NCI-H2107 (cell line): ENCODE measurements around the gene MAVS.

Experiments
- DNase-seq: peaks from one replicate; lab custom pipeline; 2025; lab: John Stamatoyannopoulos, UW

The MAVS gene

GRCh38 chr20:3846740-3847428 lies at the start of gene MAVS:
Gene MAVS, plus strand, starts transcription at chr20:3846834. Its CDS starts 7,791 bp downstream, at chr20:3854625.
- DNase-seq = peak; percentile 23

GRCh38 chr20:3797226-3797545 lies 49.4 kb upstream of the MAVS start:
- no peak for DNase-seq

GRCh38 chr20:3797592-3798372 lies 48.9 kb upstream of the MAVS start:
- no peak for DNase-seq

- DNase-seq = no peak
Measured at GRCh38 chr20:3798373-3798768, 48.3 kb upstream of the MAVS start.

- DNase-seq = no peak
Measured at GRCh38 chr20:3798908-3799248, 47.8 kb upstream of the MAVS start.

- no peak for DNase-seq
Measured at GRCh38 chr20:3800256-3800877, 46.3 kb upstream of the MAVS start.

GRCh38 chr20:3800878-3801260 lies 45.8 kb upstream of the MAVS start:
- no peak for DNase-seq

GRCh38 chr20:3801299-3801698 lies 45.3 kb upstream of the MAVS start:
- no peak for DNase-seq

GRCh38 chr20:3801846-3802245 lies 44.8 kb upstream of the MAVS start:
- DNase-seq = no peak

- no peak for DNase-seq
Measured at GRCh38 chr20:3802524-3803239, 44.0 kb upstream of the MAVS start.

- DNase-seq = no peak
Measured at GRCh38 chr20:3803289-3803688, 43.3 kb upstream of the MAVS start.

GRCh38 chr20:3803854-3804253 lies 42.8 kb upstream of the MAVS start:
- no peak for DNase-seq

- DNase-seq = no peak
Measured at GRCh38 chr20:3804254-3804751, 42.3 kb upstream of the MAVS start.

GRCh38 chr20:3804781-3805180 lies 41.9 kb upstream of the MAVS start:
- no peak for DNase-seq

- DNase-seq = no peak
Measured at GRCh38 chr20:3808544-3808943, 38.1 kb upstream of the MAVS start.

- DNase-seq = peak; percentile 78
Measured at GRCh38 chr20:3811467-3812258, 35.0 kb upstream of the MAVS start.

- DNase-seq = no peak
Measured at GRCh38 chr20:3812259-3812681, 34.4 kb upstream of the MAVS start.

GRCh38 chr20:3812975-3813847 lies 33.4 kb upstream of the MAVS start:
- no peak for DNase-seq

- no peak for DNase-seq
Measured at GRCh38 chr20:3813848-3814581, 32.6 kb upstream of the MAVS start.

- DNase-seq = no peak
Measured at GRCh38 chr20:3814928-3815495, 31.6 kb upstream of the MAVS start.
